Measurements from ENCODE around the gene PIK3R4.

PIK3R4 gene

DNA sequence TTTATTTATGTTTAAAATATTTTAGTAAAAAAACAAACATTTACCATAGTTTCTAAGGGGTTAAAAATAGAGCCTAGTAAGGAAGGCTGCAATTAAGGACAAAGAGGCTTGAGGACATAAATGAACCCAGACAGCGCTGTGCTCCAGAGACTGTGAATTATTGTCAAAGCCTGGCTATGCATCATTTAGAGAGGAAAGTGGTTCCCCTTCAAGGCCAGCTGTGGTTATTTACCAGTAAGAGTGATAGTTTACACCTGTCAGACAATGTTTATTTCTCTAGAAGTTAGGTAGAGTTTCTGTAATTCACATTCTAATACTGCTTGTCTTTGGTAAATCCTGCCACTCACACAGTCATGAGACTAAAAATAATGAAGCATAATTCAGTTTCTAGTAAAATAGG is 32.4 kb upstream of the PIK3R4 start:
- Histone ChIP-seq H3K4me3 (ENCODE audit: insufficient read depth in 1 of 2, low read depth in 1 of 2, low read length in 2 of 2) (no peak overlapping the region), H3K4me1 (ENCODE audit: control insufficient read depth, insufficient read depth, low read depth, low read length) (no peaks in the 10 kb centered on the region), H2BK120ac (ENCODE audit: low read depth, low read length) (no peak overlapping the region), H4K8ac (ENCODE audit: low read length) (no peak overlapping the region), H3K79me1 (replicated peaks; ENCODE audit: low read length, poor library complexity, severe bottlenecking) (no peaks in the 10 kb centered on the region), H3K9ac (ENCODE audit: low read length) (no peak overlapping the region), H3K18ac (ENCODE audit: low read depth in 1 of 2, low read length in 2 of 2) (no peak overlapping the region), H2BK15ac (ENCODE audit: low read depth, poor library complexity, severe bottlenecking) (no peak overlapping the region), H3K4me2 (ENCODE audit: low read length, poor library complexity, severe bottlenecking) (no peak overlapping the region), H4K91ac (ENCODE audit: low read length) (no peak overlapping the region), H2AK5ac (ENCODE audit: low read length, severe bottlenecking) (no peak overlapping the region), H3K36me3 (ENCODE audit: control insufficient read depth in 1 of 2, insufficient read depth in 2 of 2, low read depth in 1 of 2, low read length in 2 of 2) (no peaks in the 10 kb centered on the region), H2BK5ac (ENCODE audit: low read depth, low read length, poor library complexity, severe bottlenecking) (no peak overlapping the region), H3K14ac (ENCODE audit: low read length in 2 of 2) (no peak overlapping the region), H2BK12ac (ENCODE audit: low read length in 2 of 2) (no peak overlapping the region), H3K4ac (ENCODE audit: low read depth in 1 of 2, low read length in 2 of 2) (no peak overlapping the region), H3K27ac (ENCODE audit: low read length, poor library complexity, severe bottlenecking) (no peak overlapping the region), H3K27me3 (ENCODE audit: control insufficient read depth in 1 of 2, insufficient read depth in 1 of 2, low read length in 2 of 2) (no peaks in the 10 kb centered on the region), H3K9me3 (ENCODE audit: control insufficient read depth, low read length) (no peaks in the 10 kb centered on the region), H2AFZ (ENCODE audit: low read depth, low read length) (no peak overlapping the region), H3K23ac (ENCODE audit: low read length in 2 of 2) (no peak overlapping the region)
- WGBS = 0% methylated on average over 1 of the region's 1 CpG
- DNase-seq = no peak

DNA sequence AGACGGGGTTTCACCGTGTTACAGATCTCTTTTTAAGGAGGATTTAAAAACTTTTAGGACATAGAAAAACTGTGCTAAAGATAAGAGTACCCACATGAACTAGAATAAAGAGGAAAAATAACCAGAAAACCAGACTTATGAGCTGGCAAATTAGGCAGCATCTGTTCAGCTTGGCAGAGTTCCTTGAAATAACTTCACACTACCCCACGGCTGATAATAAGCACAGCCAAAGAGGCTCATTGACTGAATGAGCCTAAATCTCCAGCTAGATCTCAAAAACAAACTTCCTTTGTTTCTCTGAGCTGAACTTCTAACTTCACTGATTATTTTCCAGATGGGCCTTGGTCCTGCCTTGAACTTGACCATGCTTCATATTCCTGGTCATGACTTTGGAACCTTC is 26.7 kb upstream of the PIK3R4 start:
- no peak for DNase-seq
- Histone ChIP-seq H3K27me3 (ENCODE audit: control insufficient read depth in 1 of 2, insufficient read depth in 1 of 2, low read length in 2 of 2) (peaks cover 4 to 5% of the 10 kb centered on the region in 2 experiments), H3K4me1 (ENCODE audit: control insufficient read depth, insufficient read depth, low read depth, low read length) (no peaks in the 10 kb centered on the region), H3K27ac (ENCODE audit: low read length, poor library complexity, severe bottlenecking) (no peak overlapping the region), H3K14ac (ENCODE audit: low read length in 2 of 2) (no peak overlapping the region), H3K4ac (ENCODE audit: low read depth in 1 of 2, low read length in 2 of 2) (no peak overlapping the region), H2BK5ac (ENCODE audit: low read depth, low read length, poor library complexity, severe bottlenecking) (no peak overlapping the region), H3K9me3 (ENCODE audit: control insufficient read depth, low read length) (no peaks in the 10 kb centered on the region), H2BK15ac (ENCODE audit: low read depth, poor library complexity, severe bottlenecking) (no peak overlapping the region), H2AFZ (ENCODE audit: low read depth, low read length) (no peak overlapping the region), H3K4me3 (ENCODE audit: insufficient read depth in 1 of 2, low read depth in 1 of 2, low read length in 2 of 2) (no peak overlapping the region), H4K8ac (ENCODE audit: low read length) (no peak overlapping the region), H2BK12ac (ENCODE audit: low read length in 2 of 2) (no peak overlapping the region), H4K91ac (ENCODE audit: low read length) (no peak overlapping the region), H3K23ac (ENCODE audit: low read length in 2 of 2) (no peak overlapping the region), H3K36me3 (ENCODE audit: control insufficient read depth in 1 of 2, insufficient read depth in 2 of 2, low read depth in 1 of 2, low read length in 2 of 2) (no peaks in the 10 kb centered on the region), H3K79me1 (replicated peaks; ENCODE audit: low read length, poor library complexity, severe bottlenecking) (no peaks in the 10 kb centered on the region), H2BK120ac (ENCODE audit: low read depth, low read length) (no peak overlapping the region), H3K4me2 (ENCODE audit: low read length, poor library complexity, severe bottlenecking) (no peak overlapping the region), H3K9ac (ENCODE audit: low read length) (no peak overlapping the region), H2AK5ac (ENCODE audit: low read length, severe bottlenecking) (no peak overlapping the region), H3K18ac (ENCODE audit: low read depth in 1 of 2, low read length in 2 of 2) (no peak overlapping the region)
- WGBS = 89% methylated on average over 1 of the region's 3 CpGs

- H4K91ac ChIP-seq (ENCODE audit: low read length) = no peak overlapping the region
- H3K14ac ChIP-seq (ENCODE audit: low read length in 2 of 2) = no peak overlapping the region
- H3K27ac ChIP-seq (ENCODE audit: low read length, poor library complexity, severe bottlenecking) = no peak overlapping the region
- no peak overlapping the region for H3K18ac ChIP-seq (ENCODE audit: low read depth in 1 of 2, low read length in 2 of 2)
- H2BK15ac ChIP-seq (ENCODE audit: low read depth, poor library complexity, severe bottlenecking) = no peak overlapping the region
- no peak for DNase-seq
- H3K9ac ChIP-seq (ENCODE audit: low read length) = no peak overlapping the region
- no peak overlapping the region for H3K4me2 ChIP-seq (ENCODE audit: low read length, poor library complexity, severe bottlenecking)
- no peak overlapping the region for H4K8ac ChIP-seq (ENCODE audit: low read length)
- no peaks in the 10 kb centered on the region for H3K9me3 ChIP-seq (ENCODE audit: control insufficient read depth, low read length)
- no peak overlapping the region for H3K4me3 ChIP-seq (ENCODE audit: insufficient read depth in 1 of 2, low read depth in 1 of 2, low read length in 2 of 2)
- H3K79me1 ChIP-seq (replicated peaks; ENCODE audit: low read length, poor library complexity, severe bottlenecking) = no peaks in the 10 kb centered on the region
- H3K4me1 ChIP-seq (ENCODE audit: control insufficient read depth, insufficient read depth, low read depth, low read length) = no peaks in the 10 kb centered on the region
- H3K36me3 ChIP-seq (ENCODE audit: control insufficient read depth in 1 of 2, insufficient read depth in 2 of 2, low read depth in 1 of 2, low read length in 2 of 2) = no peaks in the 10 kb centered on the region
- H2AFZ ChIP-seq (ENCODE audit: low read depth, low read length) = no peak overlapping the region
- H3K4ac ChIP-seq (ENCODE audit: low read depth in 1 of 2, low read length in 2 of 2) = no peak overlapping the region
- no peak overlapping the region for H2BK12ac ChIP-seq (ENCODE audit: low read length in 2 of 2)
- no peak overlapping the region for H2AK5ac ChIP-seq (ENCODE audit: low read length, severe bottlenecking)
- H3K27me3 ChIP-seq (ENCODE audit: control insufficient read depth in 1 of 2, insufficient read depth in 1 of 2, low read length in 2 of 2) = peaks cover 4 to 5% of the 10 kb centered on the region in 2 experiments
- H2BK120ac ChIP-seq (ENCODE audit: low read depth, low read length) = no peak overlapping the region
- H2BK5ac ChIP-seq (ENCODE audit: low read depth, low read length, poor library complexity, severe bottlenecking) = no peak overlapping the region
- H3K23ac ChIP-seq (ENCODE audit: low read length in 2 of 2) = no peak overlapping the region
Measured at GRCh38 chr3:130772129-130772528, 25.5 kb upstream of the PIK3R4 start.

DNA sequence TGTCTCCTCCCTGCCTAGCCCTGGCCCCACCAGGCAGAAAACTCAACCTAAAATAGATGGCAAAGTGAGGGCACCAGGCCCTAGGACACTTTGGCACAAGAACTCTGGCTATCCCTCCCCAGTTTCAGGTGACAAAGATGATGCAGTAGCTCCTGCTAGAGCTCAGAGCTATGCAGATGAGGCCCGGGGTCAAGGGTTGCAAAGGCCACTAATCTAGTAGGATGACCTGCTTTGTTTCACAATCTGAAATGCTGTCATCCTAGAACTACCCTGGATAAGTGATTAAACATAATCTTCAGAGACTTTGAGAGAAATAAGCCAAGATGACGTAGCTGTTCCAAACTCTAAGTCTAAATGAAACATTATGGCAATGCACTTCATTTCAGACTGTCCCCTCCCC is 24.0 kb upstream of the PIK3R4 start:
- Histone ChIP-seq H3K23ac (ENCODE audit: low read length in 2 of 2) (no peak overlapping the region), H3K36me3 (ENCODE audit: control insufficient read depth in 1 of 2, insufficient read depth in 2 of 2, low read depth in 1 of 2, low read length in 2 of 2) (no peaks in the 10 kb centered on the region), H3K4ac (ENCODE audit: low read depth in 1 of 2, low read length in 2 of 2) (no peak overlapping the region), H3K9ac (ENCODE audit: low read length) (no peak overlapping the region), H3K4me3 (ENCODE audit: insufficient read depth in 1 of 2, low read depth in 1 of 2, low read length in 2 of 2) (no peak overlapping the region), H3K9me3 (ENCODE audit: control insufficient read depth, low read length) (no peaks in the 10 kb centered on the region), H3K18ac (ENCODE audit: low read depth in 1 of 2, low read length in 2 of 2) (no peak overlapping the region), H4K91ac (ENCODE audit: low read length) (no peak overlapping the region), H2BK12ac (ENCODE audit: low read length in 2 of 2) (no peak overlapping the region), H2AK5ac (ENCODE audit: low read length, severe bottlenecking) (no peak overlapping the region), H3K14ac (ENCODE audit: low read length in 2 of 2) (no peak overlapping the region), H2BK15ac (ENCODE audit: low read depth, poor library complexity, severe bottlenecking) (no peak overlapping the region), H2BK5ac (ENCODE audit: low read depth, low read length, poor library complexity, severe bottlenecking) (no peak overlapping the region), H4K8ac (ENCODE audit: low read length) (no peak overlapping the region), H3K4me2 (ENCODE audit: low read length, poor library complexity, severe bottlenecking) (no peak overlapping the region), H3K79me1 (replicated peaks; ENCODE audit: low read length, poor library complexity, severe bottlenecking) (no peaks in the 10 kb centered on the region), H3K27me3 (ENCODE audit: control insufficient read depth in 1 of 2, insufficient read depth in 1 of 2, low read length in 2 of 2) (peaks cover 4 to 5% of the 10 kb centered on the region in 2 experiments), H3K27ac (ENCODE audit: low read length, poor library complexity, severe bottlenecking) (no peak overlapping the region), H2BK120ac (ENCODE audit: low read depth, low read length) (no peak overlapping the region), H3K4me1 (ENCODE audit: control insufficient read depth, insufficient read depth, low read depth, low read length) (no peaks in the 10 kb centered on the region), H2AFZ (ENCODE audit: low read depth, low read length) (no peak overlapping the region)
- DNase-seq = no peak
- 80% methylated on average over 2 of the region's 2 CpGs for WGBS
